Effector memory CD4-positive, alpha-beta T cell (primary cell): ENCODE data around the gene MOK.
A peak's percentile ranks its signal among the peaks of the same experiment; 100 is the strongest.

Source experiments
- DNase-seq, 3 donors: peaks; one replicate each; pipeline ENCODE4 v3.0.0-alpha.2; 2020
- H3K27ac ChIP-seq: 2 replicates; pipeline ENCODE4 v1.7.0; 2013; ENCODE audit warnings: mild to moderate bottlenecking, low read length, moderate library complexity; ENCODE audit not compliant: insufficient read depth, poor library complexity, severe bottlenecking
- H3K27me3 ChIP-seq: replicated peaks from 2 replicates; pipeline ENCODE4 v1.7.0; 2013; ENCODE audit warnings: mild to moderate bottlenecking, low read length; ENCODE audit not compliant: insufficient read depth, control insufficient read depth, poor library complexity, severe bottlenecking
- H3K36me3 ChIP-seq: 2 replicates; pipeline ENCODE4 v1.7.0; 2013; ENCODE audit warnings: mild to moderate bottlenecking, low read length, moderate library complexity; ENCODE audit not compliant: control insufficient read depth, insufficient read depth
- H3K4me1 ChIP-seq: 2 replicates; pipeline ENCODE4 v1.7.0; 2013; ENCODE audit warnings: low read length, mild to moderate bottlenecking; ENCODE audit not compliant: control insufficient read depth, insufficient read depth, poor library complexity, severe bottlenecking
- H3K4me3 ChIP-seq: 2 replicates; pipeline ENCODE4 v1.7.0; 2013; ENCODE audit warnings: low read length, low read depth, mild to moderate bottlenecking; ENCODE audit not compliant: insufficient read depth, poor library complexity, severe bottlenecking
- H3K9me3 ChIP-seq: 2 replicates; pipeline ENCODE4 v1.7.0; 2013; ENCODE audit warnings: mild to moderate bottlenecking, low read length, moderate library complexity; ENCODE audit not compliant: control insufficient read depth

The MOK gene

GRCh38 chr14:102209224-102209966, 95.6 kb downstream of the MOK start:
- no peaks in the 10 kb centered on the region for H3K27me3 ChIP-seq
- no peaks in the 10 kb centered on the region for H3K9me3 ChIP-seq
- no peak overlapping the region for H3K27ac ChIP-seq
- H3K4me1 ChIP-seq: no peaks in the 10 kb centered on the region
- H3K4me3 ChIP-seq: no peak overlapping the region
- no peak for DNase-seq
- H3K36me3 ChIP-seq: peaks cover 45% of the 10 kb centered on the region

DNA sequence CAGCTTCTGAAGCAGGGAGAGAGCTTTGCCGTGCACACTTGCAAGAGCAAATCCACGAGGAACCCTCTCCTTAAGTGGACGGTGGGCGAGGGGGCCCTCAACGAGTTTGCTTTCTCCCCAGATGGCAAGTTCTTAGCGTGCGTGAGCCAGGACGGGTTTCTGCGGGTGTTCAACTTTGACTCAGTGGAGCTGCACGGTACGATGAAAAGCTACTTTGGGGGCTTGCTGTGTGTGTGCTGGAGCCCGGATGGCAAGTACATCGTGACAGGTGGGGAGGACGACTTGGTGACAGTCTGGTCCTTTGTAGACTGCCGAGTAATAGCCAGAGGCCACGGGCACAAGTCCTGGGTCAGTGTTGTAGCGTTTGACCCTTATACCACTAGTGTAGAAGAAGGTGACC, 96.2 kb downstream of the MOK start:
- Histone ChIP-seq H3K4me3 (no peak overlapping the region), H3K9me3 (no peaks in the 10 kb centered on the region), H3K27me3 (no peaks in the 10 kb centered on the region), H3K4me1 (no peaks in the 10 kb centered on the region), H3K36me3 (peaks cover 50% of the 10 kb centered on the region), H3K27ac (no peak overlapping the region)
- DNase-seq: no peak

DNA sequence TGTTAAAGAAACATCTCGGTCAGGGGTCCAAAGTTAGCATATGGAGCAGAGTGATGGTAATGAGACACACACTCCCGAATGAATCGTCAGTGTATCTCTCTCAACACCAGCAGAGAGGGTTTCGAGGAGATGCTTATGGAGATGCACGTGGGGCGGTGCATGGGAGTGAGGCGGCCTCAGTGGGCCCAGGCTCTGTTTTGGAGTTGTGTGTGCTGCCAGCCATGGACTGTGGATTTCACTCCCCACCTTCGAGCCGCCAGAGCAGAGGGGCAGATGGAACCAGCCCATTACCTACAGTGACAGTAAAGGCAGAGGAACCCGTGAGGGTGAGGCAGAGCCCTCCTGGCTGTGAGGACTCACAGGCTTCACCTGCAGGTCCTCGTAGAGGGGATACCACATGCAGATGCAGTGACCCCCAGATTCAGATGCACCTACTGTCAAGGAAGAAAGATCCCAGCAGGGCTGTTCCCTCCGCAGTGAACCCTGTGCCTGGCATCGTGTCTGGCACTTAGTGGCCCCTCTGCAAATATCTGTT, 97.1 kb downstream of the MOK start:
- no peak for DNase-seq
- Histone ChIP-seq H3K4me1 (no peaks in the 10 kb centered on the region), H3K36me3 (peaks cover 55% of the 10 kb centered on the region), H3K27me3 (no peaks in the 10 kb centered on the region), H3K9me3 (no peaks in the 10 kb centered on the region), H3K4me3 (no peak overlapping the region), H3K27ac (no peak overlapping the region)

GRCh38 chr14:102206918-102207317, 98.0 kb downstream of the MOK start:
- H3K9me3 ChIP-seq: no peaks in the 10 kb centered on the region
- no peak overlapping the region for H3K4me3 ChIP-seq
- no peaks in the 10 kb centered on the region for H3K27me3 ChIP-seq
- H3K27ac ChIP-seq: no peak overlapping the region
- H3K4me1 ChIP-seq: no peaks in the 10 kb centered on the region
- no peak for DNase-seq
- peaks cover 55% of the 10 kb centered on the region for H3K36me3 ChIP-seq

GRCh38 chr14:102205560-102205959, 99.4 kb downstream of the MOK start:
- Histone ChIP-seq H3K4me3 (no peak overlapping the region), H3K27me3 (no peaks in the 10 kb centered on the region), H3K9me3 (no peaks in the 10 kb centered on the region), H3K36me3 (peaks cover 47% of the 10 kb centered on the region), H3K4me1 (peaks cover 11% of the 10 kb centered on the region), H3K27ac (no peak overlapping the region)
- no peak for DNase-seq

GRCh38 chr14:102203382-102203781, 101.6 kb downstream of the MOK start:
- no peak for DNase-seq
- H3K4me1 ChIP-seq: peaks cover 20% of the 10 kb centered on the region
- H3K9me3 ChIP-seq: no peaks in the 10 kb centered on the region
- no peaks in the 10 kb centered on the region for H3K27me3 ChIP-seq
- H3K27ac ChIP-seq: no peak overlapping the region
- H3K4me3 ChIP-seq: no peak overlapping the region
- peaks cover 33% of the 10 kb centered on the region for H3K36me3 ChIP-seq

DNA sequence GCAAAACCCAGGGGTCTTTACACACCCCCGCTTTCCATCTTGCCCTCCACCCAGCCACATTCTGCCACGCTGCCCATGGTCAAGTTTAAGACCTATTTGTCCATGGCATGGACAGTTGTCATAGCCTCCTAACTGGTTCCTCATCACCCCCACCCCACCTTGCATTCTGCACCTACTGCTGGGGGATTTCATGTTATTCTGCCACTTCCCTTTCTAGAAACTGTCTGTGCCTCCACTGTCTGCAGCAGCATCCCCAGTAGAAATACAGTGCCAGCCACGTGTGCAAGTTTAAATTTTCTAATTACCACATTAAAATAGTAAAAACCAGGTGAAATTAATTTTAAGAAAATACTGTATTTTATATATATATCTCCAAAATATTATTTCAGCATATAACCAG, 102.0 kb downstream of the MOK start:
- Histone ChIP-seq H3K4me3 (no peak overlapping the region), H3K9me3 (no peaks in the 10 kb centered on the region)
- DNase-seq: no peak

GRCh38 chr14:102201776-102202175, 103.2 kb downstream of the MOK start:
- no peaks in the 10 kb centered on the region for H3K27me3 ChIP-seq
- H3K27ac ChIP-seq: no peak overlapping the region
- peaks cover 19% of the 10 kb centered on the region for H3K36me3 ChIP-seq
- no peak for DNase-seq
- no peaks in the 10 kb centered on the region for H3K9me3 ChIP-seq
- peaks cover 20% of the 10 kb centered on the region for H3K4me1 ChIP-seq
- no peak overlapping the region for H3K4me3 ChIP-seq

More for the DNA sequence above, 102.0 kb downstream of the MOK start:
- Histone ChIP-seq H3K27me3 (no peaks in the 10 kb centered on the region), H3K36me3 (peaks cover 29% of the 10 kb centered on the region), H3K27ac (no peak overlapping the region), H3K4me1 (peaks cover 20% of the 10 kb centered on the region)

GRCh38 chr14:102201353-102201738, 103.6 kb downstream of the MOK start:
- Histone ChIP-seq H3K36me3 (peaks cover 19% of the 10 kb centered on the region), H3K4me3 (no peak overlapping the region), H3K4me1 (peaks cover 20% of the 10 kb centered on the region), H3K9me3 (no peaks in the 10 kb centered on the region), H3K27ac (no peak overlapping the region), H3K27me3 (no peaks in the 10 kb centered on the region)
- DNase-seq: no peak

GRCh38 chr14:102200690-102201352, 104.1 kb downstream of the MOK start:
- Histone ChIP-seq H3K27ac (peak overlapping the region; percentile 17), H3K9me3 (no peaks in the 10 kb centered on the region), H3K4me3 (no peak overlapping the region), H3K36me3 (peaks cover 19% of the 10 kb centered on the region), H3K4me1 (peaks cover 20% of the 10 kb centered on the region), H3K27me3 (no peaks in the 10 kb centered on the region)
- DNase-seq: no peak
